NCI-H82 (cell line): Measurements from ENCODE around the gene LCP2.

Experiments
- DNase-seq: peaks from one replicate; lab custom pipeline; 2025; lab: John Stamatoyannopoulos, UW

Gene LCP2

GRCh38 chr5:170216257-170216864 is 81.2 kb downstream of the LCP2 start:
- peak; percentile 52 for DNase-seq

DNA sequence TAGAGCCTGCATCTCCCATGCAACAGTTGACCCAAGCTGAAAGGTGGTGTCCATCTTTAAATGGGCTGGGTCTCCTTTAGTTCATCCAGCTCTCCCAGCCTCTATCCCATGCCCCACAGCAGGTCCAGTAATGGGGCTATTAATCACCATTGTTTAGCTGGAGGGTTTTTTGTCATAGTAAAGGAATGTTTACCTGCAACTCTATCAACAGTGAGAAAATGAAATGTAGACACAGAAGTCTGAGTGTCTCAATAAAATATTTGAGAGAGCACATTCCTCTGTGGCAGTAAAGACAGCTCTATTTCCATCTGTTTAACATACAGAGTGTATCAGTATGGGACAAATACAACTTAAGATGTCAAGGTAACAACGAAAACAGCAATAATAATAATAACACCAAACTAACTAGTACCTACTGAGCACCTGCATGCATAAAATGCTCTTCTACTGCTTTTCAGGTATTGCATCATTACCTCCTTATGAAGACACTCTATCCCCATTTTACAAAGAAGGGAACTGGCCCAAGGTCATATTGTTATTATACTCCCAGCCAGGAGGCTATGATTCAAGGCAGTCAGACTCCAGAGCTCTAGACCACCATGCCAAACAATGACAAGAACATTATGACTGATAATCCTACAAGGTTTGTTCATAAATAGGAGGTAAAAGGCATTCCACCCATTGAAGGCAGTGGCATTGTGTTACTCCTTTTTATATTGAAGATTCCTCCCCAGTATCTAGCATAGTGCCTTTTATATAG is 85.8 kb downstream of the LCP2 start:
- no peak for DNase-seq

DNA sequence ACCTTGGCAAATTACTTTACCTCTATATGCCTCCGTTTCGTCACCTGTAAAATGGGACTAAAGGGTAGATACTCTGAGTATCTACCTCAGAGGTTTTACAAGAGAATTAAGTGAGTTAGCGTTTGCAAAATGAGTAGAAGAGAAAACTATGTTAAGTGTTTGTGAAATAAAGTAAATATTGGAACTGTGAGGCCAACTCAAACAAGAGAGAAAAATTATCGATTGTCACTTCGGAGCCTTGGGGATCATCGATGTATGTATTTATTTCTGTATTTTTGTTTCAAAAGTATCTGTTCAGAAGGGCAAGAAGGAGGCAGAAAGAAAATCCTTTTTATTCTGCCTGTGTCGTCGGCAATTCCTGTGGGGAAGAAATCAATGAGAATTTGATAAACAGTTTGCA is 90.6 kb downstream of the LCP2 start:
- no peak for DNase-seq

- DNase-seq: no peak
Observed at GRCh38 chr5:170206216-170206615, 91.4 kb downstream of the LCP2 start.

DNA sequence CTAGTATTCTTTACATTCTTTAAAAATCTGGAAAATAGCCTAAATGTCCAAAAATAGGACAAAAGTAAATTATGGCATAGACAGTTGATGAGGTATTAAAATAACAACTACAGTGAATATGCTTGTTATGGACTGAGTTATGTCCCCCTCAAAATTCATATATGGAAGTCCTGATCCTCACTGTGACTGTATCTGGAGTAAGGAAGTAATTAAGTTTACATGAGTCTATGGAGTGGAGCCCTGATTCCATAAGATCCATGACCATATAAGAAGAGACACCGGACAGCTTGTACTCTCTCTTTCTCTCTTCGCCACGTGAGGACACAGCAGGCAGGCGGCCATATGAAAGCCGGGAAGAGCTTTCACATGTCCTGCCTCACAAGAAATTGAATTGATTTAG is 93.4 kb downstream of the LCP2 start:
- DNase-seq: no peak

GRCh38 chr5:170202117-170202516 is 95.5 kb downstream of the LCP2 start:
- DNase-seq: no peak

DNA sequence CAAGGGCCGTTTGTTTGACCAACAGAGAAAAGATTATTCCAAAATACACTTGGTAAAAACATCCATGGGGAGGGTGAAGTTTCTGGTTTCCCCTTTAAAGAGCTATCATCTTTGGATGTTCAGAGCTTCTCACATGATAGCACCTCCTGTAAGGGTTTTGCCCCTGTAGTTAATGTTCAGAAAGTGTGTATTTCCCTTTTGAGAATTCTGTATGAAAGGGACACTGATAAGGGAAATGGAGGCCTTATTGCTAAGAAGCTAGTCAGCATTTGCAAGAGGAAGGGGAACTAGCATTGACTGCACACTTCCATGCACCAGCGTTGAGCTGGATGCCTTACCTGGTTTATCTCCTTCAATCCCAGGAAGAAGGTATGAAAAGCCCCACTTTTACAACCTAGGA is 96.3 kb downstream of the LCP2 start:
- DNase-seq: no peak

GRCh38 chr5:170200876-170201275 is 96.7 kb downstream of the LCP2 start:
- DNase-seq: no peak
